GM18907 (cell line): ENCODE measurements around the gene UQCC5.

Experiments
- ATAC-seq: cut with Tn5 transposase; IDR thresholded peaks from one replicate; pipeline ENCODE4 v1.9.1; 2021; ENCODE audit warnings: mild to moderate bottlenecking, moderate library complexity; ENCODE audit not compliant: unreplicated experiment

Gene UQCC5

GRCh38 chr3:52532838-52533622 is 3.4 kb upstream of the UQCC5 start:
- no peak for ATAC-seq

- ATAC-seq, result no peak
Observed at GRCh38 chr3:52533623-52534280, 2.7 kb upstream of the UQCC5 start, which contains the start of gene NT5DC2. Gene NT5DC2, minus strand, starts transcription at chr3:52533857. Its CDS starts 120 bp downstream, at chr3:52533737.

GRCh38 chr3:52534281-52535183 is 1.9 kb upstream of the UQCC5 start:
- no peak for ATAC-seq

GRCh38 chr3:52535411-52536111 is 844 bp upstream of the UQCC5 start:
- no peak for ATAC-seq

DNA sequence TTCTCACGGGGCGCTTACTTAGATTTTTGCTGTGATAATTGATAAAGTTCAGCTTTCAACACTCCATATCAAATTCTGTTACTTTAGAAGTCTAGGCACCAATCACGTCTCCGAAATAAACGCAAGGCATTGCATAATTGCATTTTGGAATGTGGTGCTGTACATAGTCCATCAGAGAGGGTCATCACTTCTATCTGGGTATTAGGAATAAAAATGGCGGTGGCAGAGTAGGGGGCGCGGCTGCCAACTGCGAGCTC is 365 bp upstream of the UQCC5 start:
- no peak for ATAC-seq

DNA sequence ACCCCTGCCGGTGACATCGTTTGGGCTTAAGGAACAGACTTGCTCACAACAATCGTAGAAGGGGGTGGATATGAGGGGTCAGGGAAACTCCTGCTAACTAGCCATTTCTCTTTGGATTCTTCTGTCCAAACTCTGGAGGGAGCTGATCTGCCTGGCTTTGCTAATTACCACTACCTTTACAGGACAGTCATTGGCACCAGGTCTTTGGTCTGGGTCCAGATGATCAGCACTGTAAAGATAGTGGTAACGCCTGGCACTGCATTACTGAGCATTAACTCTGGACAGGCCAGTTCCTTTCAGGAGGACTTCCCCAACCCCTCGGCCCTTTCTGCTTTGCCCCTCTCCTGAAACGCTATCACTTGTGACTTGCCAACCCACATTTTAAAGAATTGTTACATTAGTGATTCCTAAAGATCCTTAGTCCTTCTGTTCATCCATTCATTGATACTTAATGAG is 788 bp downstream of the UQCC5 start:
- no peak for ATAC-seq

DNA sequence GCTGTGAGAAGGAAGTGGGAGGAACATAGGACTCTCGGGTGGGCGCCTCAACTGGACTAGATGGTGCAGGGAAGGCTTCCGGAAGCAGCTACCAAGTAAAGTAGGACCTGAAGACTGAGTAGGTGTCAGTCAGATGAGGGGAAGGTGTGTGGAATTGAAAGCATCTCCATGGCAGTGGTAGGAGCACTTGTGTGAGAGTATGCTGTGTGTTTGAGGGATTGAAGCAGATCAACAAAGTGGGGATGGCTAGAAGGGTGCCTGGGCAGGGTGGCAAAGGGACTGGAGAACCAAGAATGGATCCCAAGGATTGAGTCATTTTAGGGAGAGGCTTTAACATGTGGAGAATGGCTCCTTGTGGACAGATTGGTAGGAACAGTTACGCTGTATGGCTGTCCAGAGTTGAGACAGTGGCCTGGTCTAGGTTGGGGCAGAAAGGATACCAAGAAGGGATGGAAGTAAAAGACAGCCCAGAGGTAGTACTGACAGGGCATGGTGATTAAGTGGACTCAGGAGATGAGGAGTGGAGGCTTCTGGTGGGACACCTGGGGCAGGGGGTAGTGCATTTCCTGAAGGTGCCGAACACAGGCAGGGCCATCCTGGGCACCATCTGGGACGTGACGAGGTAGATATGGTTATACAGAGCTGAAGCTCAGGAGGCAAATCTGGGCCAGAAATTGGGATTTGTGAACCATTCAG is 1.5 kb downstream of the UQCC5 start:
- no peak for ATAC-seq

- no peak for ATAC-seq
Observed at GRCh38 chr3:52539010-52539653, 2.7 kb downstream of the UQCC5 start.

DNA sequence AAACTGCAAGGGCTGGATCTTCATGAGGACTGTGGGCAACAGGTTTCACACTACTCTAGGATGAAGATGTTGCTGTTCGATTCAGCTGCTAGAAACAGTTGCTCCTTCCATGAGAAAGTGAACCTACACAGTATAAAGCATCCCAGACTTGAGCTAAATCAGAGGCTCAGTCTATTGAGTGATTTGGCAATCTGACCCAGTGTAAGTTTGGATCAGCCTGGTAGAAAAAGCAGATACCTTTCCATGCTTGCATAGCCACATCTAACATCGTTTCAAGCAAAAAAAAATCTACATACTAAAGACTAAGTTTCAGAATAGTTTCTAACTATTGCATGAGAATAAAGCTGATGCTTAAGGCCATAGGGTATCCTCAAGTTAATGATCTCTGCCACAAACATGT is 4.6 kb downstream of the UQCC5 start:
- ATAC-seq, result no peak

- ATAC-seq, result no peak
Observed at GRCh38 chr3:52544937-52545336, 8.5 kb downstream of the UQCC5 start.

DNA sequence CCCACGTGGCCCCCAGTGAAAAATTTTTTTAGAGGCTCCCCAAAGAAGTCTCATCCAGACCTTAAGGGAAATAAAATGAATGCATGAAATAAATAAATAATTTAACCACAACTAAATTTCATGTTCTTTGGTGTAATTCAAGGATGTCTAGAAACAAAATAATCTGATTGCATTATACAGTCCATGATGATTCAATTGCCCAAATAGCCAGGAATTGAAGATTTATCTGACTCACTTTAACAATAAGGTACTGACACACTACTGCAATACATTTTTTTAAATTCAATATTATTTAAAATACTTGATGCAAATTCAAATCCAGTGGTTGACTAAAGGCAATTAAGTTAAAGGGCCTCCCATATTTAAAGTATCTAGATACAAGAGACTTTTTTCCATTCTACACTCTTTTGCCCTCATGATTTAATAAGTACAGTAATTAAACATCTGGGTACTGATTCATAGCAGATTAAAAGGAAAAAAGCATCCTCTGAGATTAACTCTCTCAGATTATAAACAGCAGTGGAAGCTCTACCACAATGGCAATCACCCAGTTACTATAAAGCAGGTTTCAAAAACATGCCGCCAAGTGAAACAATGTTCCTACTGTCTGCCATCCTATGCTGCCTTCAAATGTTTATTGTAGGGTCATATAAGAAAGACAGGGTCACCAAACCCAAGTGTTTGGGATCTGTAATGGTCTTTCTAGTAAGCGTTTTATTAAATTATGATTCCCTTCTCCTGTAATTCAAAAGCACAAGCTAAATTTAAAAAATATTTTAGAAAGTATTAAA is 9.9 kb downstream of the UQCC5 start:
- ATAC-seq, result no peak

DNA sequence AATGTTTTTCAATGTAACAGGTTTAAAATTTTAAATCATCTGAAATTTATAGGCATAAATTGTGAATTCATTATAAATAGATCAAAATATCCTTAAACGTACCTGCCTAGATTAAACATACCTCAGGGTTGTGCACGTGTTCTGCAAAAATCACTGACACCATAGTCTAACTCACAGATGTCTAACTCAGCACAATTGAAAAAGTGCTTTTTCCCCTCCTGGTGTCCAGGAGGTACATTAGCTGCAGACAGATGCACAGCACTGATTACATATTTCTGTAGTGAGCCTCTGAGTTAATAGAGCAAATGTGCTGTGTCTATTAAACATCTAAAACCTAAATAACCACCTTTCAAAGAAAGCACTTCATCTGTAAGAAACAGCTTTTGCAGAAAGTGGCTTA is 10.7 kb downstream of the UQCC5 start:
- ATAC-seq, result no peak

- ATAC-seq, result no peak
Observed at GRCh38 chr3:52551118-52551517, 14.7 kb downstream of the UQCC5 start.

DNA sequence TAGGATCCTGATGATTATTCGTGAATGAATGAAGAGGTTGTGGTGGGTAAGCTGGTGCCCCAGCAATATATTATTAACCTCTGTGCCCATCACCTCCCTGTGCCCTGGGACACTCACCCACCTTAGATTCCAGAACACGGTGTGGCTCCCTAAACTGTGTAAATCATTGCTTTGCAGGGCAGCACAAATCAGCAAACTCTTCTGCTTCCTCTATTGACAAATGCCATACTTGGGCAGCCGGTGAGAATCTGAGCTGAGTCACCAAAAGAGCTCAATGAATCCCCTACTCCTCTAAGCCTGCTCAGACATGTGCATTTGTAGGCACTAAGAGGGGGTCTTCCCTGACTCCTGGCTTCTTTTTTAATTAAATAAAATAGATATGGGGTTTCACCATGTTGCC is 15.7 kb downstream of the UQCC5 start:
- no peak for ATAC-seq

GRCh38 chr3:52554026-52554755 is 17.8 kb downstream of the UQCC5 start:
- no peak for ATAC-seq

DNA sequence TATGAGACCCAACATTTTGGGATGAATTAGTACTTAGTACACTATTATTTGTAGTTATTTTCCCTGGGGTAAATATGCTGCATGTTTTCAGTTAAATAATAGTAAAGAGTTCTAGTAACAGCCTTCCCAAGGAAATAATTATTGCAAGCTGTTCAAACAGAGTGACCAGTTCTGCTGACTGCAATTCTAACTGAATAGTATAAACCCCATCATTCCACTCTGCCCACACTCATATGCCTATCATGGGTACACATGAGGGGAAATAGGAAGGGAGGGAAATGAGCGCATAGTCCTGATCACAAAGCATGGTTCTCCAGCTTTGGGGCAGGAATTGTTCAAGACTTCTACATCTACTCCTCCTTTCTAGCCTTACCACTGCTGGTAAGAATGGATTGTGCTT is 18.7 kb downstream of the UQCC5 start:
- ATAC-seq, result no peak

- no peak for ATAC-seq
Observed at GRCh38 chr3:52557011-52557960, 20.9 kb downstream of the UQCC5 start.
